Loucy (cell line): Measurements from ENCODE around the gene SLC8A2.

Experiments
- H2AFZ ChIP-seq: fragments of 200-600 bp; sonication (generic); 2 replicates; pipeline ENCODE4 v1.6.0; 2016; ENCODE audit warnings: antibody characterized with exemption, mild to moderate bottlenecking, low read length, moderate library complexity
- H3F3A ChIP-seq: fragments of 200-600 bp; 2 replicates; pipeline ENCODE4 v1.6.0; 2016; ENCODE audit warnings: antibody characterized with exemption, low read depth, mild to moderate bottlenecking
- H3K27me3 ChIP-seq: fragments of 200-600 bp; sonication (generic); 2 replicates; pipeline ENCODE4 v1.6.1; 2014; ENCODE audit warnings: low read length, mild to moderate bottlenecking; ENCODE audit not compliant: insufficient read depth, poor library complexity, severe bottlenecking
- H3K36me3 ChIP-seq: fragments of 200-600 bp; sonication (generic); 2 replicates; pipeline ENCODE4 v1.6.1; 2016; ENCODE audit warnings: low read length; ENCODE audit not compliant: insufficient read depth
- H3K4me1 ChIP-seq: fragments of 200-600 bp; sonication (generic); 2 replicates; pipeline ENCODE4 v1.5.1; 2014; ENCODE audit warnings: low read length, mild to moderate bottlenecking; ENCODE audit not compliant: insufficient read depth, poor library complexity, severe bottlenecking
- H3K4me2 ChIP-seq: fragments of 200-600 bp; sonication (generic); 2 replicates; pipeline ENCODE4 v1.6.0; 2014; ENCODE audit warnings: antibody characterized with exemption, low read length, low read depth, mild to moderate bottlenecking; ENCODE audit not compliant: poor library complexity, severe bottlenecking
- H3K4me3 ChIP-seq: fragments of 200-600 bp; sonication (generic); 2 replicates; pipeline ENCODE4 v1.5.1; 2014; ENCODE audit warnings: low read length, mild to moderate bottlenecking, mixed read lengths; ENCODE audit not compliant: poor library complexity, severe bottlenecking
- H3K79me2 ChIP-seq: fragments of 200-600 bp; sonication (generic); 2 replicates; pipeline ENCODE4 v1.6.1; 2014; ENCODE audit warnings: low read length; ENCODE audit not compliant: insufficient read depth
- H3K9ac ChIP-seq: fragments of 200-600 bp; sonication (generic); 2 replicates; pipeline ENCODE4 v1.6.0; 2014; ENCODE audit warnings: mild to moderate bottlenecking, low read depth, low read length, moderate library complexity; ENCODE audit not compliant: poor library complexity, severe bottlenecking
- H3K9me2 ChIP-seq: fragments of 200-600 bp; sonication (generic); replicated peaks from 2 replicates; pipeline ENCODE4 v1.6.1; 2016; ENCODE audit warnings: low read depth, low read length, mixed read lengths
- H3K9me3 ChIP-seq: fragments of 200-600 bp; sonication (generic); 2 replicates; pipeline ENCODE4 v1.6.1; 2014; ENCODE audit warnings: mild to moderate bottlenecking, antibody characterized with exemption, low read length, low read depth; ENCODE audit not compliant: insufficient read depth
- H4K20me1 ChIP-seq: fragments of 200-600 bp; sonication (generic); 2 replicates; pipeline ENCODE4 v1.6.0; 2014; ENCODE audit warnings: antibody characterized with exemption, low read length, mild to moderate bottlenecking; ENCODE audit not compliant: insufficient read depth, poor library complexity, severe bottlenecking
- CTCF ChIP-seq: fragments of 200-600 bp; sonication (generic); conservative IDR thresholded peaks from 2 replicates; pipeline ENCODE4 v1.5.1; 2014; ENCODE audit warnings: mild to moderate bottlenecking, antibody characterized with exemption, low read length
- EZH2phosphoT487 ChIP-seq: fragments of 200-600 bp; IDR thresholded peaks from 2 replicates; pipeline ENCODE4 v1.6.1; 2018; ENCODE audit warnings: antibody characterized with exemption, mild to moderate bottlenecking, moderate library complexity, borderline replicate concordance

Gene SLC8A2

GRCh38 chr19:47464675-47465419 lies 6.8 kb downstream of the SLC8A2 start:
- Histone ChIP-seq H3K27me3 (no peaks in the 10 kb centered on the region), H3K36me3 (no peaks in the 10 kb centered on the region), H3K79me2 (no peaks in the 10 kb centered on the region), H3K9ac (no peak overlapping the region), H3F3A (no peaks in the 10 kb centered on the region), H3K4me1 (no peaks in the 10 kb centered on the region), H3K9me2 (no peaks in the 10 kb centered on the region), H2AFZ (no peak overlapping the region), H3K9me3 (no peaks in the 10 kb centered on the region), H3K4me2 (no peak overlapping the region), H3K4me3 (no peak overlapping the region), H4K20me1 (no peaks in the 10 kb centered on the region)
- TF ChIP-seq CTCF (no peak), EZH2phosphoT487 (no peak)

GRCh38 chr19:47461876-47462275 lies 9.8 kb downstream of the SLC8A2 start:
- Histone ChIP-seq H3K79me2 (no peaks in the 10 kb centered on the region), H3F3A (no peaks in the 10 kb centered on the region), H4K20me1 (no peaks in the 10 kb centered on the region), H3K4me1 (no peaks in the 10 kb centered on the region), H3K4me3 (no peak overlapping the region), H3K9me3 (no peaks in the 10 kb centered on the region), H2AFZ (no peak overlapping the region), H3K4me2 (no peak overlapping the region), H3K36me3 (no peaks in the 10 kb centered on the region), H3K9ac (no peak overlapping the region), H3K27me3 (no peaks in the 10 kb centered on the region), H3K9me2 (no peaks in the 10 kb centered on the region)
- TF ChIP-seq EZH2phosphoT487 (no peak), CTCF (no peak)

- Histone ChIP-seq H3K79me2 (no peaks in the 10 kb centered on the region), H3F3A (no peaks in the 10 kb centered on the region), H3K9ac (no peak overlapping the region), H3K9me2 (no peaks in the 10 kb centered on the region), H3K4me3 (no peak overlapping the region), H3K4me2 (no peak overlapping the region), H4K20me1 (no peaks in the 10 kb centered on the region), H3K4me1 (no peaks in the 10 kb centered on the region), H3K36me3 (no peaks in the 10 kb centered on the region), H2AFZ (no peak overlapping the region), H3K27me3 (no peaks in the 10 kb centered on the region), H3K9me3 (no peaks in the 10 kb centered on the region)
- TF ChIP-seq CTCF (no peak), EZH2phosphoT487 (no peak)
These were observed 12.2 kb downstream of the SLC8A2 start for GRCh38 chr19:47459477-47459876.
